GM21390 (cell line): ENCODE data around the gene COMMD4.
A peak's percentile ranks its signal among the peaks of the same experiment; 100 is the strongest.
"Not testable (repeated sequence)": the region's sequence is repeated elsewhere in the genome, so short reads cannot be mapped to it uniquely, and the experiment has no call there.

Experiments used
- ATAC-seq: cut with Tn5 transposase; IDR thresholded peaks from one replicate; pipeline ENCODE4 v1.9.1; 2021; ENCODE audit not compliant: unreplicated experiment

The COMMD4 gene

DNA sequence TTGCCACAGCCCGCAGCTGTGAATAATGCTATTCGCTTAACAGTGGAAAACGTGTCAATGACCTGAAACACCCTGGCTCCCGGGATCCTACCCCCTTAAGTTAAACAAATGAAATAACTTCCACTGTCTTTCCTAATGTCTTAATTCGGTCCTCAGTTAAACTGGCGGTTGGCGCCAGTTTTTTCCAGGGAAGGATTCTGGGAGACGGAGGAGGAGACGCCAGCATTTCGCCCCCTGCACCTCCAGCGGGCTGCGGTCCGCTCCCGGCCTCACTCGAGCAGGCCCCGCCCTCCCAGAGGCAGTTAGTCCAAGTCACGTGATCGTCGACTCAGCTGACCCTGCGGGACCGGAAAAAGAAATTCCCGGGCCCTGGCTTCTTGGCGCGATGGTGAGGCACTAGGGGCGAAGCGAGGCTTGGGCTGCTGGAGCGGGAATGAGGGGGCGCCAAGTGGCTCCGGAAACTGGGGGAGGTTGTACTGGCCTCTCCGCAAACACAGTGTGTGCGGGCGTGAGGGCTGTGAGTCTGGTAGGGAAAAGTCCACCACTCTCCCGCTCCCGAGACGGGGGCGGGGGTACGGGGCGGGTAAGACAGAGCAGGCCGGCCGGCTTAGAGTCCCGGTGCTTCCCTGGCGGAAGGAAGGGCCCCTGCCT is at the start of gene COMMD4:
TSS of gene COMMD4 (plus strand) at position 359 of the 651 bp plus-strand sequence. CDS start at position 386, 27 bp downstream.
- ATAC-seq = peak; percentile 57

- not testable (repeated sequence) for ATAC-seq
These were observed 42.2 kb upstream of the COMMD4 start for GRCh38 chr15:75293660-75294059.

DNA sequence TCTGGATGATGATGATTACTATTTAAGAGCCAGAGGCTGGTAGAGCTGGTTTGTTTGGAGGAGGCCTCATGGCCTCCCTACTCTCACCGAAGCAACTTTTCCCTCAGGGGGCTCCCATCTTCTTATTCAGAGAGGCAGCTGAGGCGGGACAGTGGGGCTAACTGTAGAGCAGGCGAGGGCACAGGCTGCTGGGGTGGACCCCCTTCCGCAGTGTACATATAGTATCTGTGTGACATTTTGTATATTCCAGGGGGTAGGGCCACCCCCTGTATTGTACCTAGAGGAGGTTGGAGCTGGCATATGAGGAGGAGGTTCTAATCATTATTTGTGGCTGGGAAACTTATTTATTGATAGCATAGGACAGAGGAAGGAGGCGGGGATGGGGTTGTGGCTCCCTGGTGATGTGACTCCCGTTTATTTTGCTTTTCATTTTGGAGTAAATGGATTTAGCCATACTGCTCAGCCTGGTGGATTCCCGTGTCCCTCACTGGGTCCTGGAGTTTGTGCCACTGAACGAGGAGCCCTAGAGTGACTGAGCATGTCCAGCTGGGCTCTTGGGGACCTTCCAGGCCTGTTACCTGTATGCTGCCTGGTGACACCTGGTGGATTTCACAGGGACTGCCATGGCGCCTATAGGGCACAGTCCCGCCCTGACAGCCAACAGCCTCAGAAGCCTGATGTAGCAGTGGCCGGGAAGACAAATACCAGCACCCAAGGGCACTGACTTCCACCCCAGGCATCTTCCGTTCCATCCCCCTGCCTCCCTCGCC is 37.1 kb upstream of the COMMD4 start:
- ATAC-seq = not testable (repeated sequence)

DNA sequence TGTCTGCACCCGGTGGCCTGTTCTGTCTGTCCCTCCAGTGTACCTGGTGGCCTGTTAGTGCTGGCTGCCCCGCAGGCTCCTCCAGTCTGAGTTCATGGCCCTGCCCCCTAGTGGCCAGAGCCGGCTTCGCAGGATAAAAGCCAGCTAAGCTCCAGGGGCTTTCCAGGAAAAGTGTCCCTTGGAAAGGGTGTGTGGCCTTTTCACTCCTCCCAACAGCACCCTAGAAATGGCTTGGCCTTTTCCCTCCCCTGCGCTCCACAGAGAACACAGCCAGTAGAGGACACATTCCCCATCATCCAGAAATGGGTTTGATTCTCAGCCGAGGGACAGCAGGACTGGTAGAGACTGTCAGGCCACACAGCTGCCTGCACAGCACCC is 36.6 kb upstream of the COMMD4 start:
- ATAC-seq = not testable (repeated sequence)

GRCh38 chr15:75300026-75300425 is 35.8 kb upstream of the COMMD4 start:
- not testable (repeated sequence) for ATAC-seq

DNA sequence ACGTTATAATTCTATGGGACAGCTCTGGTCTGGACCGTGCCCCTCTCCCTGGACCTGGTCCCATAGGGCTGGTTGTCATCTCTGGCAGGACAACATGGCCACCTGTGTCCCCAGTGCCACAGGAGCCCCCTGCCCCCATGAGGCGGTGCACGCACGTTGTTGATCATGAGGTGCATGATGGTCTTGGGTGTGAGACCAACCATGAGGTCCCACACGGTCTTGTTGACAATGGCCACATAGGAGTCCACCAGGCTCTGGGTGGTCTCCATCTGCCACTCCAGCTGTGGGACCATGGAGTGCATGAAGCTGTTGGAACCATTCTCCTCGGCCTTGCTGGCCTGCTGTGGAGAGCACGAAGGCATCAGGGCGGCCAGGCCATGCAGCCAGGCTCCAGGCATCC is 33.5 kb upstream of the COMMD4 start:
- ATAC-seq = no peak

- ATAC-seq = not testable (repeated sequence)
These were observed 33.1 kb upstream of the COMMD4 start for GRCh38 chr15:75302753-75303152.

- no peak for ATAC-seq
These were observed 29.7 kb upstream of the COMMD4 start for GRCh38 chr15:75306188-75306587.

DNA sequence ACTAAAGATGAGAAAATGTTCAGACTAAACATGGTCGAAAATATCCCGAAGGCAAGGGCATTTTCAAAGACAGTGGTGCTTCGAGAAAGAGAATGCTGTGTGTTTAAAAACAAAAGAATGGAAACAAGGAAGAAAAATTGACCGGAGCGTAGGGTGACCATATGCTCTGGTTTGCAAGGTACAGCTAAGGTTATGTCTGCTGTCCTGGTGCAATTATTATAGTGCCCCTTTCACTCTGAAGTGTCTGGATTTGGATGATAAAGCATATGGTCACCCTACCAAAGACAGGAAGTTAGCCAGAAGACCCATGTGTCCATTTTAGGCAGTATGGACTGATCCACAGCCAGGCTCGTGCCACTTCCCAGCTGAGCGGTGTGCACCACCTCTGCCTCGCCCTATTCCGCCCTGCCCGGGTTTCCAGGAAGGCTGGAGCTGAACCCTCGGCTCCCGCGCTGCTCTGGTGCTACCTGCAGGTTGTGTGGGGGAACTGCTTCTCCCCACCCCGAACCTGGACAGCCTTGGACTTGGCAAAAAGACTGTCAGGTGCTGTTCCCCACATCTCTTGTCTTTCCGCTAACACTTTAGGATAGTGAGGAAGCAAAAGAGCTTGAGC is 28.0 kb upstream of the COMMD4 start:
- ATAC-seq = no peak

DNA sequence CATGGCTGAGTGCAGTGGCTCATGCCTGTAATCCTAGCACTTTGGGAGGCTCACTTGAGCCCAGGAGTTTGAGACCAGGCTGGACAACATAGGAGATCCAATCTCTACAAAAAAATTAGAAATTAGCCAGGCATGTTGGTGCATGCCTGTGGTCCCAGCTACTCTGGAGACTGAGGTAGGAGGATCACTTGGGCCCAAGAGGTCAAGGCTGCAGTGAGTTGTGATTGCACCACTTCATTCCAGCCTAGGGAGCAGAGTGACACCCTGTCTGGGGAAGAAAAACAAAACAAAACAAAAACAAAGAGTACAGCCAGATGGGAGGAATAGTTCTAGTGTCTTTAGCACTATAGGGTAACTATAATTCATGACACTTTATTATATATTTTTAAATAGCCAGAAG is 26.2 kb upstream of the COMMD4 start:
- no peak for ATAC-seq

DNA sequence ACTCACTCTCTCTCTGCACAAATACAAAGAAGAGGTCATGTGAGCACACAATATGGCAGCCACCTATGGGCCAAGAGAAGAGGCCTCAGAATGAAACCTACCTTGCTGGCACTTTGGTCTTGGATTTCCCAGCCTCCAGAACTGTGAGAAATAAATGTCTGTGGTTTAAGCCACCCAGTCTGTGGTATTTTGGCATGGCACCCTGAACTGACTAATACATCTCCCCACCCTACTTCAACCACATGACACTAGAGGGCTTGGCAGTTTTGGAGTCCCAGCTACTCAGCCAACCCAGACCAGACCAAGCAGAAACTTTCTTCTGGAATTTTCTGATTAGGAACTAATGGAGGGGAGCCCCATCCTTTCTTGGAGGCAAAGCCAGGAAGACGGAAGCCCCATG is 23.3 kb upstream of the COMMD4 start:
- ATAC-seq = not testable (repeated sequence)

DNA sequence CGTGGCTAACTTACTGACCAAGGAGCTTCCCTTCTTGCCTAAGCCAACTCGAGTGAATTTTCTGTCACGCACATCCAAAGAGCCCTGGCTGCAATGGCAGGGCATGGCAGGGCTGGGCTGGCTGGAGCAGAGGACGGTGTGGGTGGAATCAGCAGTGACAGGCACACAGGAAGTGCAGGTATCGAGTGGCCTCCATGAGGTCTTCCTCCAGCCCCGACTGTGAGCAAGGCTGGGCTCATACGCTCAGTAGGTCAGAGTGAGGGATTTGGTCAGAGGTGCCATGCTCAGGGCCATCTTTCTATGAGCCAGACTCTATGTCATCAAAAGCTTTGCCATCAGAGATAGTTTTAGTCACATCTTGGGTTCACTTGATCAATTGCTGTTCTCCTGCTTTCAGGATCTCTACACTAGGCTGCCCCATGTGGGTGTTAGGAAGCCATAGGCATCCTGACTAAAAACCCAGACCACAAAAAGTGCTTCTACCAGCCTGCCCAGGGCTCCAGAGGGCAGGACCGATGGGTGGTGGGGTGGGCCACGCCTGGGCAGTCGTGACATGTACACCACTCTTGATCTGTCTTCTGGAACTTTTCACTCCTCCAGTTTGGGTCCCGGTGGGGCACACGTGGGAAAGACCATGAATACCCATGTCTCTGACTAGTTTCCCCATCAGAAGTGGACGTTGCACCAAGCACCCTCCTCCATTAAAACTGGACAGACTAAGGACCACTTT is 22.6 kb upstream of the COMMD4 start:
- ATAC-seq = no peak

- ATAC-seq = no peak
These were observed 21.1 kb upstream of the COMMD4 start for GRCh38 chr15:75314552-75315290.

DNA sequence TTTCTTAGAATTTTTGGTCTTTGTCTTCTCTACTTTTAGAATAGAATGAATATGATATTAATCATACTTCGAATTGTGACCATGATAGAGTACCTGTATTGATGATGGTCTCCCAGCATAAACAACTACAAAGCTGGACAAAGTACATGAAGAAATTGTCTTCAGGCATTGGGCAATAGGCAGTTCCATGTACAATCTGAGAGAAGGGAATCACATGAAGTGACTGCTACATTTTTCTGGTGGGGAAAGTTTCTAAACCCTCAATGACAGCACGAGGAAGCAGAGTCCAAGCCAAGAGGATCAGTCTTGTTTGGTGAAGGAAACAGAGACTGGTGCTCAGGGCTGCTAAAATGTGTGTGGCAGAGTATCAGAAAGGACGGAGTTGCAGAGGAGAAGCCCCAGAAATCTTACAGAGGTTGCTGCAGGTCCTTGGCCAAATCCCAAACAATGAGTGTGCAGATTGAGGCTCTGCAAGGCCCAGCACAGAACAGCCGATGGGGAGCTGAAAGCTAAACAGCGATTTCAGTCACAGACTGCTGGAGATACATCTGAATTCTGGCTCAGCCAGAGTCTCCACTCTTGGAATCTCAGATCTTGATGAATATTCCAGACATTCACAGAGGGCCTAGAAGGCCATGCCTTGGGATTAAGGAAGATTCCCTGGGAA is 16.5 kb upstream of the COMMD4 start:
- ATAC-seq = not testable (repeated sequence)

DNA sequence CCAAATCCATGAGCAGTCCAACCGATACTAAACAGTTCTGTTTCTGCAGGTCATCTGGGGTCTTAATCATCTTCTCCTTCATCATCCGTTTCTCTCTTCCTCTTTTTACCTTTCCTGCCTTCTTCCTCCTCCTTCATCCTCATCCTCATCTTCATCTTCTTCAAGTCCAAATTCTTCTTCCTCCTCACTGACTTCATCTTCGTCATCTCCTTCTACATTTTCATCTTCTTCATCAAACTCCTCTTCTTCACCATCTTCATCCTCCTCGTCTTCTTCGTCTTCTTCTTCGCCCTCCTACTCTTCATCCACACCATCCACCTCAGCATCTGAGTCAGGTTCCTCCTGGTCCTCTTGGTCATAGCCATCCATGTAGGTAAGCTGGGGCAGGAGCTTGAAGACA is 14.2 kb upstream of the COMMD4 start:
- ATAC-seq = no peak

GRCh38 chr15:75325922-75326321 is 9.9 kb upstream of the COMMD4 start:
- no peak for ATAC-seq

- ATAC-seq = no peak
These were observed 8.9 kb upstream of the COMMD4 start for GRCh38 chr15:75327005-75327404.

DNA sequence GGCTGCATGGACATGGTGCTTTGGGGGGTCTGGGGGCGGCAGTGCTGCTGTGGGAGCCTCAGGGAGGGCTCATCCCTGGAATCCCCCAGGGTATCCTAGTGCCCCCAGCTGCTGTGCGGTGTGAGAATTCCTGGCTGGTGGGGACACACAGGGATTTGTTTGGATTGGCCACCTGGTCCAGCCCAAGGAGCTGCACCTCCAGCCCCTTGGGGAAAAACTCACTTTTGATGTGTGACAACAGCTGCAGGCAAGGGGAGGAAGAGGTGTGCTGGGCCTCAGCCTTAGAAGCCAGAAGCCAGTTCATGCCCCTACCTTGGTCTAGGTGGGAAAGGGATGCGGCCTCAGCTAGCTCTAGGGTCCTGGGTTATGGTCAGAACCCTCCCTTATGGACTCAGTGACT is 8.4 kb upstream of the COMMD4 start:
- no peak for ATAC-seq

GRCh38 chr15:75328493-75329314 is 7.2 kb upstream of the COMMD4 start:
- no peak for ATAC-seq
